Measurements from ENCODE around the gene TPPP.
"Not testable (repeated sequence)": the region's sequence is repeated elsewhere in the genome, so short reads cannot be mapped to it uniquely, and the experiment has no call there.

Gene TPPP

DNA sequence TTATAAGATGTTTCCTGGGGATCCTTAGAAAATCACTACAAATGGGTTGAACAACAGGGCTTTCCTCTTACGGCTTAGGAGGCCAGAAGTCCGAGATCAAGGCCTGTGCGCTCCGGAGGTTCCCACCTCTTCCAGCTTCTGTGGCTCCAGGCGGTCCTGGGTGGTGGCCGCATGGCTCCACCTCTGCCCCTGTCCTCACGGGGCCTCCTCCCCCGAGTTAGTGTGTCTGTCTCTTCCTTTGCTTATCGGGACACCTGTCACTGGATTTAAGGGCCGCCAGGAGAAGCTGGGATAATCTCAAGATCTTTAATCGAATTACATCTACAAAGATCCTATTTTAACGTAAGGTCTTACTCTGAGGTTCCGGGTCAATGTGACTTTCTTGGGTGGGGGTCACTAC lies 2.3 kb upstream of the TPPP start:
- not testable (repeated sequence) for H3K4me3 ChIP-seq, H3K27ac ChIP-seq

DNA sequence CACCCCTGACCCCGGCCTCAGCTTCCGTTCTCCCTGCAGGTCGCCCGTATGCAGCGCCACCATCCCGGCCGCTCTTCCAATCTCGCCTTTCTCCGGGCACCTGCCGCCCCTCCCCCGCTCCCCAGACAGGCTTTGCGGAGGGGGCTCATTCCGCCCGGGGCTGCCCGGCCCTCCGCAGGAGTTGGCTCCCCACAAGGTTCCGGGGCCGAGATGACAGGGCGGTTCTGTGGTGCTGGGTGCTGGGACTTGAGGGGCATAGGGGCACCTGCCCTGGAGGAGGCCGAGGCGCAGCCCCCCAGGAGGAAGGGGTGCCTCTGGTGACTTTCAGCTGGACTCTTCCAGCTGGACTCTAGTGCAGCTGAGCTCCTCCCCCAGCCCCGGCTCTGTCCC lies 885 bp upstream of the TPPP start:
- H3K4me3 ChIP-seq, result peak overlapping the region in 2 of 7 experiments; percentile 54 to 60
- not testable (repeated sequence) for H3K27ac ChIP-seq

DNA sequence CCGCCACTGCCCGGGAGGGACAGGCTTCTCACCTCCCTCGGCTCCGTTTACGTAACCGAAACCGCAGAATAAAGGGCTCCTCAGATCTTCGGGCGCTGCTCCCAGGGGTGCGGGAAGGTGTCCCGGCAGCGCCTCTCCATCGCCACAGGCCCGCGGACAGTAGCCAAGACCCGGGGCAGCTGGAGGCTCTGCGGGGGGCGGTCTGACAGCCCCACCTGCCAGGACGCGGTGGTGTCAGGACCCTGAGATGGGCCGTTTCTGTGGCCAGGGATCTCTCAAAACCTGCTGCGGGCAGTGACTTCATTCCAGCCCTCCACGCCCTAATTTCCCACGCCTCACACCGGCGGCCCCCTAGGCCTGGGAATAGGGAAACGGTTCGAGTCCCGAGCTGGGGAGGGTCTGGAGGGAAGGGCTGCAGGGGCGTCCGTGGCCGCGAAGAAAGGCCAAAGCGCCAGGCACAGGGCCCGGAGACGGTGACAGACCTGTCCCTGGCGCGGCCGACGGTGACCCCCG lies 567 bp downstream of the TPPP start:
- Histone ChIP-seq H3K4me3 (peak overlapping the region in 6 of 7 experiments; percentile 23 to 60 (median 42)), H3K27ac (peak overlapping the region in 2 of 21 experiments; percentile 23 to 69)

DNA sequence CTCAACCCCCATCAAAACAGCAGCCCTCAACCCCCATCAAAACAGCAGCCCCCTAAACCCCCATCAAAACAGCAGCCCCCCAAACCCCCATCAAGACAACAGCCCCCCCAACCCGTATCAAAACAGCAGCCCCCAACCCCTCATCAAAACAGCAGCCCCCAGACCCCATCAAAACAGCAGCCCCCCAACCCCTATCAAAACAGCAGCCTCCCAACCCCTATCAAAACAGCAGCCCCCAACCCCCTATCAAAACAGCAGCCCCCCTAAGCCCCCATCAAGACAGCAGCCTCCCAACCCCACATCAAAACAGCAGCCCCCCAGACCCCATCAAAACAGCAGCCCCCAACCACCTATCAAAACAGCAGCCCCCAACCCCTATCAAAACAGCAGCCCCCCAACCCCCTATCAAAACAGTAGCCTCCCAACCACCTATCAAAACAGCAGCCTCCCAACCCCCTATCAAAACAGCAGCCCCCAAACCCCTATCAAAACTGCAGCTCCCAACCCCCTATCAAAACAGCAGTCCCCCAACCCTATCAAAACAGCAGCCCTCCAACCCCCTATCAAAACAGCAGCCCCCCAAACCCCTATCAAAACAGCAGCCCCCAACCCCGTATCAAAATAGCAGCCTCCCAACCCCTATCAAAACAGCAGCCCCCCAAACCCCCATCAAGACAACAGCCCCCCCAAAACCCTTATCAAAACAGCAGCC lies 1.2 kb downstream of the TPPP start:
- no peak overlapping the region for H3K27ac ChIP-seq
- H3K4me3 ChIP-seq, result peak overlapping the region in 2 of 7 experiments; percentile 41 to 60

DNA sequence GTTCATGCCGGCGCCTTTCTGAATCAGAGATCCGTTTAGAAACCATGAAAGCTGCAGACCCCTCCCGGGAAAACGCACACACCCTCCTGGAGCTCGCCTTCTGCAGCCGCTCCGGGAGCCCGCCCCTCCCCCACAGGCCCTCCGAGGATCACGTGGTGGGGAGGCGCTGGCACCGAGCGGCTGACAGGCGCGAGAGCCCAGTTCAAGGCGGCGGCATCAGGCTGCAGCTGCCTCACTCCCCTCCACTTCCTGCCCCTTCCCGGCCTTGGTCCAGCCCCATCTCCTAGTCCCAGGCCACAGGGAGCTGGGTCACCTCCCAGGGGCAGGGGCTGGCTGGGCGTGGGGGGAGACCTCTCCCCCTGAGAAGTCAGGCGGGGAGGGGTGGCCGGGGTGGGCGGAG lies 2.1 kb downstream of the TPPP start:
- not testable (repeated sequence) for H3K4me3 ChIP-seq, H3K27ac ChIP-seq

DNA sequence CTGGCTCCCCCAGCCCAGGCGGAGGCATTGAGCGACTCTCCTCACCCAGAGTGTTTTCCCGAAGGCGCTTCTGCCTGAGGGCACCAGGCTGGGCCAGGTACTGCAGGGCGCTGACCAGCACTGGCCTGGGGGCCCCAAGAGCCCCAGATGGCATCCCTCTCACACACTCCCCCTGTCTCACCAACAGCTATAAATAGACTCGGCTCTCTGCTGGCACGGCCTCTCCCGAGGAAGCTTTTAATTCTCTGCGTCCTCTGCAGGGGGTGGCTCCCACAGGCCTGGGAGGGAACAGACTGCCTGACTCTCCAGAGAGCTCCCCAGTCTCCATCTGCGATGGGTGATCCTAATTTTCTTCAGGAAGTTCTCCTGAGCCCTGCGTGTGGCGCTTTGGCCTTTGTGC lies 2.9 kb downstream of the TPPP start:
- H3K4me3 ChIP-seq, H3K27ac ChIP-seq: not testable (repeated sequence)

DNA sequence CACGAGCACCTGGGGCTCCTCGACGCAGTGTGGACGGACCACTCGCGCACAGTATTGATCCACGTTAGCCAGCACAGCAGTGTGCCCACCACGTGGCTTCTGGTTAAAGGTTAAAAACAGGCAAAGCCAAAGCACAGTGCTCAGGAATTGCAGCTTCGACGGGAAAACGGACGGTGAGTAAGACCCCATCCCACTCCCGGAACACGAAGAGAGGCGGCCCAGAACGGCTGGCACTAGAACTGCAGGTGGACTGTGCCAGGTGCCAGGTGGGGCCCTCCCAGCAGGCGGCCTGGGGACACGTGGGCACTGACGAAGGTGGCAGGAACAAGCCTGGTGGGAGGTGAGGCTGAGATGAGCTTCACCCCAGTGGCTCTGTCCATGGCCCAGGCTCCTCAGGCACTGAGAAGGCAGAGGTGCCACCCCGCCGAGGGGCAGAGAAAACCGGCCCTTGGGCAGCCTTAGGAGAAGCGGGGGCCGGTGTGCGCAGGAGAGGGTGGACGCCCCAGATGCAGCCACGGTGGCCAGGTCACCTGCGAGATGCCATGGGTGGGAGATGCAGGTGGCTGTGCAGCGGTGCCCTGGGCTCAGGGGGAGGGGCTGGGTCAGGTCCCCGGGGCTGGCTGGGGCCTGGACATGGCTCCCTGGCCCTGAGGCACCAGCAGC lies 4.7 kb downstream of the TPPP start:
- not testable (repeated sequence) for H3K4me3 ChIP-seq, H3K27ac ChIP-seq

DNA sequence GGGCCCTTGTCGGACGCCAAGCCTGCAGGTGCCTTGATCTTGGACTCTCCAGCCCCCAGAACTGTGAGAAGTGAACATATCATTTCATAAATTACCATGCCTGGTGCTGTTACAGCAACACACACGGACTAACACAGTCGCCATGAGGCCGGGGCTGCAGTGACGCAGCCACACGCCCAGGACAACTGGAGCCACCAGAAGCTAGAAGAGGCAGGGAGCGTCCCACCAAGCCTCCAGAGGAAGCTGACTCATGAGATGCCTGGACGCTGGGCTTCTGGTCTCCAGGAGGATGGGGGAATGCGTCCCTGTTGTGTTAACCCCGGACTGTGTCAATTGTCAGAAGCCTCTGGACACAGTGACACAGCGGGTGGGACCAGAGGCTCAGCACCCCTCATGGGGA lies 6.2 kb downstream of the TPPP start:
- not testable (repeated sequence) for H3K4me3 ChIP-seq, H3K27ac ChIP-seq

DNA sequence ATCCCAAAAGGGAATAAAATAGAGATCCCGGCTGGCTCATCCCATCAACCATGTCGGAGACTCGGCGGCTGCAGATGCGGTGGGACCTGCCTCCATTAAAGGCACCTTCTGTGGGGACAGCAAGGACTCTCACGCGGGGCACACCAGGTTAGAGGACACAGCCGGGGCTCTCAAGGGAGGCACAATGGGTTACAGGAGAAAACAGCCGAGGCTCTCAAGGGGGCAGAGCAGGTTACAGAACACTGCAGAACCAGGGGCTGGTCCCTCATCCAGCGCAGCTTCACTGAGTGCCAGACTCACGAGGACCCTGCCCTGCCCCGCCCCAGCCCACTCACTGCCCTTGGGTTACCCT lies 7.0 kb downstream of the TPPP start:
- H3K27ac ChIP-seq, H3K4me3 ChIP-seq: not testable (repeated sequence)

DNA sequence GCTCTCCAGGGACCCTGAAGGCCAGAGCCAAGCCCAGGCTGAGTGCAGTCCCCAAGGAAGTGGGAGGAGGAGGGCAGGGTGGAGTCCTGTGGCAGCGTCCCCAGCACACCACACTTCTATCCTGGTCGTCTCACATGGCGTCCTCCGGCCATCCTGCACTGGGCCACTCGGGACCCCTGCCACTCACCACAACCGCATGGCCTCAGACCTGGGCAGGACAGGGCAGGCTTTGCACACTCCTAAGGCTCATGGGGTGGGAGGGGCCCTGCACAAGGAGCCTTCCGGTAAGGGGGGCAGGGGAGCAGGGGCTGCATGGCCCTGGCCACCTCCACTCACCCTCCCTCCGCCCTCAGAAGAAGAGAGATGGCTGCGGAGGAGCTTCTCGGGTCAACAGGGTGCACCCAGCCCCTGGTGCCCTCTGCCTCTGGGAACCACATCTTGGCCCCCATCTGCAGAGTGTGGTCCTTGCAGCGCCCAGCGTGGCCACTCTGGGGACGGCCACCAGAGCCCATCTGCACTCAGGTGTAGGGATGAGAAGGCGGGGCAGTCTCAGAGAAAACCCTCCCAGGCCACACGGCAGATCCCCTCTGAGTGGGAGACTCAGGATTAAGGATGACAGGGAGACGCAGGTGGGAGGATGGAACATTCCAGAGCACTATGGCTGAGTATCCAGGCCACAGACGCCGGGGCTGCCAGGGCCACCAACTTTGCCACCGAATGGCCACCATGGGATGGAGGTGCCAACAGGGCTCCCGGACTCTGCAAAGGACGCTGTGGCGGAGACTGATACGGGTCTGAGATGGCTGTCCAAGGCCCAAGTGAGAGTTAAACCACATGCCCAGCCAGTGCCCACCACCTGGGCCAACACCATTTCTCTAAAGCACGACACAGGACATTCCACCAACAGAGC lies 7.6 kb downstream of the TPPP start:
- Histone ChIP-seq H3K27ac (no peak overlapping the region), H3K4me3 (no peak overlapping the region)

DNA sequence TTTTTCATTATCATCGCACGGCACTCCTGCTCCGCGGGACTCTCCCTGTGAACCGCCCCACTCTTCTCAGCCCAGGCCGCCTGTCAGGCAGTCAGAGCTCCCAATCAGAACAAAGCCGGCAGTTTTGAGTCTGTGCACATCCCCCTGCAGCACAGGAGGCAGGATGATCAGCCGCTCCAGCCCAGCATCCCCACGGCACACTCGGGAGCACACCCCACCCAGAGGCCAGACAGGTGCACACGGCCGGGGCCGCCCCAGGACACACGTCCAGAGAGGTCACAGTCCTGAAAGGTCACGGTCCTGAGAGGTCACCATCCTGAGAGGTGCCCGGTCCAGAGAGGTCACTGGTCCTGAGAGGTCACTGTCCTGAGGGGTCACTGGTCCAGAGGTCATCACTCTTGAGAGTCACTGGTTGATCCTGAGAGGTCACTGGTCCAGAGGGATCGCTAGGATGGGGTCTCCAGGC lies 8.4 kb downstream of the TPPP start:
- Histone ChIP-seq H3K27ac (no peak overlapping the region), H3K4me3 (no peak overlapping the region)

DNA sequence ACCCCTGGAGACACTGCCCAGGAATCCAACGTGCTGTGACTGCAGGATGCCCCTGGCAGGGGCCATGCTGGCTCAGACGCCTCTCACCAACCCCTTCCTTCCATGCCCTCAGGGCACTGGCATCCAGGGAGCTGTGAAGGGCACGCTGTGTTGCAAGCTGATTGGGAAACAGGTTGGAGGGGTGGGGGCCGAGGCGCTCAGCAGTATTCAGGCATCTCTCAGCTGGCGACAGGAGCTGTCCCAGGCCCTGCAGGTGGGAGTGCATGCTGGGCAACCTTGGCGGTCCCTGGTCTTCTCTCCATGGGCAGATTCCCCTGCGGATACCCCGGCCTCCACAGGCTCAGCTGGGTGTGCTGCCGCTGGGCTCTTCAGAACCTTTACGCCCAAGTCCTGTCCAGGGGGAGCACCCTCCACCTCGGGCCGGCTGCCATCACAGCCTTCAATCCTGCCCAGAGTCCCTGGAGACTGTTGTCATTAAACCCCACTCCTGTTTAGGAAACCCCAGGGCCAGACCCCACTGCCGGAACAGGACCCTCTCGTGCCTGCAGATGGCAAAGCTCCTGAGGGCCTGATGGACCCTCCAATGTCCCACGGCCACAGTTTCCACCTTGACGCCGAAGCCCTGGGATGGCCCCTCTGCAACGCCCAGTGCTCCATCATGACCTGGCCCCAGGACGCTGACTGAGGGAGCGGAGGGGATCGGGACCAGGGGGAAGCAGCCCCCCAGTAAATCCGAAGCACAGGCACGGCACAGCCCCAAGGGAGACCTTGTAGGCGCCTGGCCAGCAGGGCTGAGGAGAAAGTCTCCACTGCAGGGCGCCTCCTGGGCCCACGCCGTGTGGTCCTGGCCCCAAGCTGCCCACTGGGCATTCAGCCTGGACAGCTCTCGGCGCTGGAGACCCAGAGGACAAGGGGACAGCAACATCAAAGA lies 9.3 kb downstream of the TPPP start:
- no peak overlapping the region for H3K4me3 ChIP-seq
- no peak overlapping the region for H3K27ac ChIP-seq

DNA sequence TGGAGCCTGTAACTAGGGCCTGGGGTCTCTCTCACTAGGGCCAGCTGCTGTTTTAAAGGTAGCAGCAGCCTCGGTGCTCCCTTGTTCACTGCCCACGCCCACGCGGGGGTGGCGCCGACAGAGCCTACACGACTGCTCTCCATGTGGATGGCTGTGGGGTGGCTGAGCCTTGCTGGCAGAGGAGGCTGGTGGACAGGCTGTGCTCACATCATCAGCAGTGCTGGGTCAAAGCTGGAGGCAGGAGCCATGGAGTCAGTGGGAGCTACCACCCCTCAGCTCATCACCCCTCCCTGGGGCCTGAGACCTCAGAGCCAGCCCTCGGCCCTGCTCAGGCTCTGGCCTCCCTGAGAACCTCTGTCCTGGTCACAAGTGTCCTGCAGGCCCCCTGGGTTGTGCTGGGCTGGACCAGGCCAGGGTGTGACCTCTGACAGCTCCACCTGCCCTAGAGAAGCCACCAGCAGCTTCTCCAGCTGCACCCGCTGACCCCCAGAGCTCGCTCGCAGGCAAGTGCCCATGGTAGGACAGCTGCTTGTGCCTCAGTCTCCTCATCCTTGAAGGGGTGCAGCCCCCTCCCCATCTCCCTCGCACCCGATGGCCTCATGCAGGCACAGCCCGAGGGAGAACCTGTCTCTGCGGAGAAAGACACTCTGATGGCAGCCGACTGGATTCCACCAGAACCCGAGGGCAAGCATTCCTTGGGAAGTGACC lies 10.3 kb downstream of the TPPP start:
- H3K27ac ChIP-seq, H3K4me3 ChIP-seq: not testable (repeated sequence)

DNA sequence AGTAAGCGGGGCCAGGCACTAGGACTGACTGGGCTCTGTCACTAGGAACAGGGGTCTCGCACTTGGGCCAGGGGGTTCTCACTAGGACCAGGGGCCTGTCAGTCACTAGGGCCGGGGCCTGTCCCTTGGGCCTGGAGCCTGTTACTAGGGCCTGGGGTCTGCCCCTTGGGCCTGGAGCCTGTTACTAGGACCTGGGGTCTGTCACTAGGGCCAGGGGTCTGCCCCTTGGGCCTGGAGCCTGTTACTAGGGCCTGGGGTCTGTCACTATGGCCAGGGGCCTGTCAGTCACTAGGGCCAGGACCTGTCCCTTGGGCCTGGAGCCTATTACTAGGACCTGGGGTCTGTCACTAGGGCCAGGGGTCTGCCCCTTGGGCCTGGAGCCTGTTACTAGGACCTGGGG lies 10.9 kb downstream of the TPPP start:
- H3K27ac ChIP-seq, H3K4me3 ChIP-seq: not testable (repeated sequence)

DNA sequence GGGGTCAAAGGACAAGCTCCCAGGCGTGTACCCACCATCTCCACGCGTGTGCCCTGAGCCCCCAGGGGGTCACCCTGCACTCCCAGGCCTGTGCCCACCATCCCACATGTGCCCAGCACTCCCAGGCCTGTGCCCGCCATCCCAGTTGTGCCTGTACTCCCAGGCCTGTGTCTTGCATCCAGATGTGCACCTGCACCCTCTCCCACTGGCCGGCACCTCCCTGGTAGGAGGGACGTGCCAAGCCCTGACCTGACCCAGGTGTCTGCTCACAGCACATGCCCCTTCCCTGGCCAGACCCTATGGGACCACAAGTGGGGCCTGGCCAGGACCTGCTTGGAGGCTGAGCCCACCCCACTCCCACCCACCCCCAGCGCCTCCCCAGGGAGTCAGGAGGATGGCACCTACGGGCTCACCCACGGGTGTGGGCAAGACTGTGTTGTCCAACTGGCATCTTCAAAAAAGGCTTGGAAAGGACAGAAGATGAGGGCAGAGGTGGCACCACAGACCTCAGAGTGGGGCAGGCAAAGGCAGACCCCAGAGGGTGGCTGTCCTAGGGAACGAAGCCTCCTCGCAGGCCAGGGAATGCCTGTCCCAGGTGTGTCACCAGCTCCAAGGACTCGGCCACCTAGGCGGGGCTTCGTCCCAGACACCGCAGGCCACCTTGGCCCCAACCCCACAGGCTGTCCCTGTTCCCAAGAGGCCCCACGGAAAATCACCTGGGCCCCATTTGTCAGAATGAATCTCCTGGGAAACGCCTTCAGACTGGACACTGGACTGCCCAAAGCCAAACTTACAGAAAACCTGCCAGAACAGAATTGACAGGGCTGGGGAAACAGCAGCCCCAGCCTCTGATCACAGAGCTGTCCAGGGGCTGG lies 11.6 kb downstream of the TPPP start:
- not testable (repeated sequence) for H3K27ac ChIP-seq, H3K4me3 ChIP-seq

DNA sequence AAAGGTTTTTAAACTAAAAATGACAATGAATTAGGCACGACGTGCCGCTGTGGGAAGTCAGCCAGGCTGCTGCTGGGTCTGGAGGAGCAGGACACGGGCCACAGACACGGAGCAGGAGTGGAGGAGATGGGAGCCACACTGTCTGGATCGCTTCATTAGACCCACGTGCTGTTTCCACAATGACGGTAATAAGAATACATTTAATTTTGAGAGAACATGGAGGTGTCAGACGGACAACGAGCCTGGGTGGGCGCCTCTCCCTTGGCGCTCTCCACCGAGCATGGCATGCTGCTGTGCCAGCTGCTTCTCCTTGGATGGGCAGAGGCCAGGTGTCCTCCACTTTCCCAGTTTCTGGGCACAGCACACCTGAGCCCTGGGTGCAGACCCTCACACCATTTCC lies 12.3 kb downstream of the TPPP start:
- not testable (repeated sequence) for H3K4me3 ChIP-seq, H3K27ac ChIP-seq

DNA sequence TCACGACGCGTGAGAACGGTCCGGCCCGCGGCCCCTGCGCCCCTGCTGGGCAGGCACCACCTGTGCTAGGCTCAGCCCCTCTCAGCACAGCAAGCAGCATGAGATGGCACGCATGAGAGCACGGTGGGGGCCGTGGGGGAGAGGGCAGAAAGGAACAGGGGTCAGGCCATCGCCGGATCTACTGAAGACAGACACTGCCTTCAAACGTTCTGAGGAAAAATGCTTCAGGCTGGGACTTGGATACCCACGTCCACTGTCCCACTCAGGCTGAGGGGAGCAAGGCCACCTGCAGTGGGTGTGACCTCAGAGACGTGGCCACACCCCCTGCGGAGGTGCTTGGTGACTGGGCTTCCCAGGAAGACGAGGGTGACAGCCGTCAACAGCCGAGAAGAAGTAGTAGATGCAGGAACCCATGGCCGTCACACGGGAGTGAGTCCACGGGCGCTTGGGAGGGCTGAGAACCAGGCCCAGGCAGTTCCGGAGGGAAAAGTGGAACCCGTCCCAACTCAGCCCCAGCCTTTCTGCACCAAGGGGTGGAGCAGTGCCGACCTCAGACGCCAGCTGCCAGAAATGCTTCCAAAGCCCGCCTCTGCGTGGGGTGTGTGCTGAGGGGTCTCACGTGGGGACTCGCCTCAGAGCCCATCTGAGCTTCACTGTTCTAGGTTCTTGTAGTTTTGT lies 12.9 kb downstream of the TPPP start:
- H3K27ac ChIP-seq, H3K4me3 ChIP-seq: not testable (repeated sequence)
